Esophagus muscularis mucosa (tissue), 4 donors: Measurements from ENCODE around the gene HUWE1. TPM values are rescaled to one million over a fixed set of nuclear protein-coding genes. Genes with fewer than 3 reads are reported as not detected.

Experiments used
- DNase-seq: peaks from one replicate; pipeline ENCODE4 v3.0.0-alpha.2; 2017; ENCODE audit errors: extremely low spot score
- H3K27ac ChIP-seq, 4 donors: fragments of 200-600 bp; sonication (generic); replicated peaks in 1 of 4; 1 replicate in 3 of 4; 2 replicates in 1 of 4; pipeline ENCODE4 v1.5.1; 2016 to 2019; ENCODE audit warnings: mild to moderate bottlenecking in 1 of 4
- H3K27me3 ChIP-seq, 4 donors: fragments of 200-600 bp; sonication (generic); one replicate each; pipeline versions ENCODE4 v1.5.1 to v1.6.0; 2016 to 2019
- H3K36me3 ChIP-seq, 4 donors: fragments of 200-600 bp; sonication (generic); one replicate each; pipeline ENCODE4 v1.5.1; 2016 to 2019
- H3K4me1 ChIP-seq, 4 donors: fragments of 200-600 bp; sonication (generic); one replicate each; pipeline ENCODE4 v1.5.1; 2016 to 2019
- H3K4me3 ChIP-seq, 4 donors: fragments of 200-600 bp; sonication (generic); 1 replicate in 2 of 4; 2 replicates in 2 of 4; pipeline ENCODE4 v1.5.1; 2016 to 2019; ENCODE audit warnings: mild to moderate bottlenecking in 4 of 4, moderate library complexity in 1 of 4
- H3K9me3 ChIP-seq, 4 donors: fragments of 200-600 bp; sonication (generic); 1 replicate in 3 of 4; 2 replicates in 1 of 4; pipeline ENCODE4 v1.5.1; 2016 to 2019
- EP300 ChIP-seq: sonication (generic); formaldehyde crosslinking; IDR thresholded peaks from one replicate; pipeline ENCODE4 v1.6.1; 2017; ENCODE audit warnings: antibody characterized with exemption
- POLR2A ChIP-seq: fragments of 450-650 bp; IDR thresholded peaks from one replicate; pipeline ENCODE4 v1.6.1; 2017; ENCODE audit warnings: antibody characterized with exemption, moderate library complexity, mild to moderate bottlenecking, low read depth
- POLR2AphosphoS5 ChIP-seq, 2 donors: sonication (generic); formaldehyde crosslinking; IDR thresholded peaks; one replicate each; pipeline ENCODE4 v1.6.1; 2017; ENCODE audit warnings: antibody characterized with exemption in 2 of 2
- WGBS: methylation state at CpG from one replicate; pipeline ENCODE4 v1.1.5; 2018; 5-methylcytosine and 5-hydroxymethylcytosine counted together
- intact Hi-C: fragments of 100-400 bp; cut with DNase I; formaldehyde crosslinking; loops from one replicate; pipeline ENCODE4 v1.15.1; 2023
- total RNA-seq, 4 donors: library from RNA; depleted of rRNA; stranded (reverse); fragments of >200 nt; gene quantifications; one replicate each; pipeline versions ENCODE4 v1.1.0 to v1.2.1, GENCODE V29; 2016
- TF ChIP-seq, protein P1 (sequence below), 3 experiments: fragments of 200-600 bp in 2 of 3; fragments of 450-650 bp in 1 of 3; sonication (generic) in 2 of 3; IDR thresholded peaks; one replicate each; pipeline ENCODE4 v1.5.1; 2017 to 2019; ENCODE audit warnings: antibody characterized with exemption in 3 of 3, mild to moderate bottlenecking in 2 of 3, moderate library complexity in 1 of 3

The HUWE1 gene
- total RNA-seq, 4 donors from 2014 or later = 100 to 149 (median 129) TPM

- peaks cover 0 to 6% (median 0%) of the 10 kb centered on the region in 4 donors for H3K9me3 ChIP-seq
- H3K4me3 ChIP-seq = no peak overlapping the region
- peaks cover 6 to 42% (median 28%) of the 10 kb centered on the region in 4 donors for H3K4me1 ChIP-seq
- no peak for DNase-seq
- no peaks in the 10 kb centered on the region for H3K27me3 ChIP-seq
- peaks cover 0 to 11% (median 5%) of the 10 kb centered on the region in 4 donors for H3K36me3 ChIP-seq
- TF ChIP-seq, protein P1, sequence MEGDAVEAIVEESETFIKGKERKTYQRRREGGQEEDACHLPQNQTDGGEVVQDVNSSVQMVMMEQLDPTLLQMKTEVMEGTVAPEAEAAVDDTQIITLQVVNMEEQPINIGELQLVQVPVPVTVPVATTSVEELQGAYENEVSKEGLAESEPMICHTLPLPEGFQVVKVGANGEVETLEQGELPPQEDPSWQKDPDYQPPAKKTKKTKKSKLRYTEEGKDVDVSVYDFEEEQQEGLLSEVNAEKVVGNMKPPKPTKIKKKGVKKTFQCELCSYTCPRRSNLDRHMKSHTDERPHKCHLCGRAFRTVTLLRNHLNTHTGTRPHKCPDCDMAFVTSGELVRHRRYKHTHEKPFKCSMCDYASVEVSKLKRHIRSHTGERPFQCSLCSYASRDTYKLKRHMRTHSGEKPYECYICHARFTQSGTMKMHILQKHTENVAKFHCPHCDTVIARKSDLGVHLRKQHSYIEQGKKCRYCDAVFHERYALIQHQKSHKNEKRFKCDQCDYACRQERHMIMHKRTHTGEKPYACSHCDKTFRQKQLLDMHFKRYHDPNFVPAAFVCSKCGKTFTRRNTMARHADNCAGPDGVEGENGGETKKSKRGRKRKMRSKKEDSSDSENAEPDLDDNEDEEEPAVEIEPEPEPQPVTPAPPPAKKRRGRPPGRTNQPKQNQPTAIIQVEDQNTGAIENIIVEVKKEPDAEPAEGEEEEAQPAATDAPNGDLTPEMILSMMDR (IDR thresholded peaks at IDR 0.05) = no peak
- TF ChIP-seq EP300 (no peak), POLR2A (no peak), POLR2AphosphoS5 (IDR thresholded peaks at IDR 0.05) (no peak)
- no peak overlapping the region for H3K27ac ChIP-seq
- 51% methylated on average over 3 of the region's 3 CpGs for WGBS
- intact Hi-C loops = no loop called here
Measured at GRCh38 chrX:53681661-53682060, 4.9 kb downstream of the HUWE1 start.

DNA sequence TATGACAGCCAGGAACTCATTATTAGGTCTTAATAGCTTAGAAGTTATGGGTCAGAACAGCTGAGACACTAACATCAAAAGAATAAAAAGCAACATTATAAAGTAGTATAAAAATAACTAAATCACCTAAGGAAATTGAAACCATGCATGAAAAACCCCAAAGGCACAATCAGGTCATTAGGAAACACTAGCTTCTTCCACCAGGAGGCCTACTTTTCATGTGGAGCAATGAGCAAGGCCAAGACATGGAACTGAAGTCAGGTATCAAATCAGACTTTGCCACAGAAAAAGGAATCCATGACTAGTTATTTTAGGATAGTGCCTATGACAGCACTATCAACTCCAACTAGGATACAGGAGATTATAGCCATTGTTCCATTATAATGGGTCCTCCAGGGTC, 7.9 kb downstream of the HUWE1 start:
- Histone ChIP-seq H3K4me1 (peaks cover 0 to 30% (median 18%) of the 10 kb centered on the region in 4 donors), H3K36me3 (peaks cover 0 to 18% (median 6%) of the 10 kb centered on the region in 4 donors), H3K27ac (no peak overlapping the region), H3K9me3 (no peaks in the 10 kb centered on the region), H3K27me3 (no peaks in the 10 kb centered on the region), H3K4me3 (no peak overlapping the region)
- TF ChIP-seq, protein P1 (IDR thresholded peaks at IDR 0.05) = no peak
- no peak for DNase-seq
- intact Hi-C loops = no loop called here

- H3K9me3 ChIP-seq = no peaks in the 10 kb centered on the region
- peaks cover 0 to 18% (median 6%) of the 10 kb centered on the region in 4 donors for H3K36me3 ChIP-seq
- 57% methylated on average over 3 of the region's 3 CpGs for WGBS
- peaks cover 0 to 25% (median 12%) of the 10 kb centered on the region in 4 donors for H3K4me1 ChIP-seq
- H3K4me3 ChIP-seq = no peak overlapping the region
- no peak for DNase-seq
- intact Hi-C loops = no loop called here
- TF ChIP-seq POLR2AphosphoS5 (IDR thresholded peaks at IDR 0.05) (no peak), POLR2A (no peak), EP300 (no peak)
- TF ChIP-seq, protein P1 (IDR thresholded peaks at IDR 0.05) = no peak
- H3K27ac ChIP-seq = no peak overlapping the region
- H3K27me3 ChIP-seq = no peaks in the 10 kb centered on the region
Measured at GRCh38 chrX:53677286-53677685, 9.2 kb downstream of the HUWE1 start.

DNA sequence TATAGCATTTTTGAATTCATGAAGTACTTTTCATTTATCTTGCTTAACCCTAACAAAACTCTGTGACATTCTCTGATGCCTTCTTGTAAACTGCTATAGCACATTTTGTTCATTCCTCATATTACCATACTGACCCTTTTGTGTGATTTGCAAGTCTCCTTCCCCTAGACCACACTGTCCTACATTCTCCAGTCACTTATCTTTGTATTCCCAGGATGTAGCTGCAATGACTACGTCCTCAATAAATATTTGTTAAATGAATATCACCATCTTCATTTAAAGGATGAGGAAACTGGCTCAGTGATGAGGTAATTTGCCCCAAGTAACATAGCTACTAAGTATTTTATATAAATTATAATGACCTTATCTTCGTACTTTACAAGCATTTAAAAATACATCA, 11.9 kb downstream of the HUWE1 start:
- H3K27me3 ChIP-seq = no peaks in the 10 kb centered on the region

More for the DNA sequence above, 11.9 kb downstream of the HUWE1 start:
- Histone ChIP-seq H3K4me3 (no peak overlapping the region), H3K9me3 (no peaks in the 10 kb centered on the region), H3K27ac (no peak overlapping the region), H3K4me1 (peaks cover 0 to 15% (median 3%) of the 10 kb centered on the region in 4 donors), H3K36me3 (peaks cover 0 to 17% (median 4%) of the 10 kb centered on the region in 4 donors)
- no peak for TF ChIP-seq POLR2AphosphoS5 (IDR thresholded peaks at IDR 0.05)
- no peak for TF ChIP-seq POLR2A
- TF ChIP-seq EP300 = no peak
- TF ChIP-seq, protein P1 (IDR thresholded peaks at IDR 0.05) = no peak
- WGBS = 68% methylated on average over 2 of the region's 2 CpGs
- intact Hi-C loops = no loop called here
- DNase-seq = no peak
